ENCODE results near the gene SHLD1.

The SHLD1 gene

DNA sequence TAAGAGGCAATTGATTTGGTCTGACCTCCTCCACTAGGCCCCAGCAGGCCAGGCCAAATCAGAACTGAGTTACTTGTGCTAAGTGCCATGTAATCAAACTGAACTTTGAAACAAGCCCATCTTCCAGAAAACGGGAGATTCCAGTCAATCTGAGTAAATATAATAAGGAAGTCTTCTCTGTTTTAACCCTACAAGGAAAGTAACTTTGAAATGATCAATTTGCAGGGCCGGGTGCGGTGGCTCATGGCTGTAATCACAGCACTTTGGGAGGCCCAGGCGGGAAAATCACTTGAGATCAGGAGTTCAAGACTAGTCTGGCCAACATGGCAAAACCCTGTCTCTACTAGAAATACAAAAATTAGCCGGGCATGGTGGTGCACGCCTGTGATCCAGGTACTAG is 2.0 kb upstream of the SHLD1 start:
- TF ChIP-seq CREB1 (IDR thresholded peaks at IDR 0.05; ENCODE audit: low read depth) (no peak), EGR1 (IDR thresholded peaks at IDR 0.05) (no peak), NFIC (IDR thresholded peaks at IDR 0.05) (no peak), TAF1 (IDR thresholded peaks at IDR 0.05; ENCODE audit: low read depth) (no peak), RAD21 (IDR thresholded peaks at IDR 0.05; ENCODE audit: low read depth) (no peak), ZBTB7A (IDR thresholded peaks at IDR 0.05; ENCODE audit: low read depth) (no peak), CEBPB (IDR thresholded peaks at IDR 0.05) (no peak), FOXM1 (IDR thresholded peaks at IDR 0.05; ENCODE audit: borderline replicate concordance, low read depth) (no peak), TCF12 (IDR thresholded peaks at IDR 0.05; ENCODE audit: low read depth) (no peak), TEAD4 (IDR thresholded peaks at IDR 0.05) (no peak), YY1 (IDR thresholded peaks at IDR 0.05; ENCODE audit: low read depth) (no peak), EP300 (IDR thresholded peaks at IDR 0.05; ENCODE audit: borderline replicate concordance) (no peak)
- TF ChIP-seq, protein P1, sequence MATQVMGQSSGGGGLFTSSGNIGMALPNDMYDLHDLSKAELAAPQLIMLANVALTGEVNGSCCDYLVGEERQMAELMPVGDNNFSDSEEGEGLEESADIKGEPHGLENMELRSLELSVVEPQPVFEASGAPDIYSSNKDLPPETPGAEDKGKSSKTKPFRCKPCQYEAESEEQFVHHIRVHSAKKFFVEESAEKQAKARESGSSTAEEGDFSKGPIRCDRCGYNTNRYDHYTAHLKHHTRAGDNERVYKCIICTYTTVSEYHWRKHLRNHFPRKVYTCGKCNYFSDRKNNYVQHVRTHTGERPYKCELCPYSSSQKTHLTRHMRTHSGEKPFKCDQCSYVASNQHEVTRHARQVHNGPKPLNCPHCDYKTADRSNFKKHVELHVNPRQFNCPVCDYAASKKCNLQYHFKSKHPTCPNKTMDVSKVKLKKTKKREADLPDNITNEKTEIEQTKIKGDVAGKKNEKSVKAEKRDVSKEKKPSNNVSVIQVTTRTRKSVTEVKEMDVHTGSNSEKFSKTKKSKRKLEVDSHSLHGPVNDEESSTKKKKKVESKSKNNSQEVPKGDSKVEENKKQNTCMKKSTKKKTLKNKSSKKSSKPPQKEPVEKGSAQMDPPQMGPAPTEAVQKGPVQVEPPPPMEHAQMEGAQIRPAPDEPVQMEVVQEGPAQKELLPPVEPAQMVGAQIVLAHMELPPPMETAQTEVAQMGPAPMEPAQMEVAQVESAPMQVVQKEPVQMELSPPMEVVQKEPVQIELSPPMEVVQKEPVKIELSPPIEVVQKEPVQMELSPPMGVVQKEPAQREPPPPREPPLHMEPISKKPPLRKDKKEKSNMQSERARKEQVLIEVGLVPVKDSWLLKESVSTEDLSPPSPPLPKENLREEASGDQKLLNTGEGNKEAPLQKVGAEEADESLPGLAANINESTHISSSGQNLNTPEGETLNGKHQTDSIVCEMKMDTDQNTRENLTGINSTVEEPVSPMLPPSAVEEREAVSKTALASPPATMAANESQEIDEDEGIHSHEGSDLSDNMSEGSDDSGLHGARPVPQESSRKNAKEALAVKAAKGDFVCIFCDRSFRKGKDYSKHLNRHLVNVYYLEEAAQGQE (IDR thresholded peaks at IDR 0.05; ENCODE audit: low read depth) = no peak
- TF ChIP-seq, protein P2, sequence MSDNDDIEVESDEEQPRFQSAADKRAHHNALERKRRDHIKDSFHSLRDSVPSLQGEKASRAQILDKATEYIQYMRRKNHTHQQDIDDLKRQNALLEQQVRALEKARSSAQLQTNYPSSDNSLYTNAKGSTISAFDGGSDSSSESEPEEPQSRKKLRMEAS (IDR thresholded peaks at IDR 0.05) = no peak
- TF ChIP-seq, protein P3, sequence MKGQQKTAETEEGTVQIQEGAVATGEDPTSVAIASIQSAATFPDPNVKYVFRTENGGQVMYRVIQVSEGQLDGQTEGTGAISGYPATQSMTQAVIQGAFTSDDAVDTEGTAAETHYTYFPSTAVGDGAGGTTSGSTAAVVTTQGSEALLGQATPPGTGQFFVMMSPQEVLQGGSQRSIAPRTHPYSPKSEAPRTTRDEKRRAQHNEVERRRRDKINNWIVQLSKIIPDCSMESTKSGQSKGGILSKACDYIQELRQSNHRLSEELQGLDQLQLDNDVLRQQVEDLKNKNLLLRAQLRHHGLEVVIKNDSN (IDR thresholded peaks at IDR 0.05) = no peak

- TF ChIP-seq EP300 (IDR thresholded peaks at IDR 0.05; ENCODE audit: borderline replicate concordance) = no peak
- TF ChIP-seq CREB1 (IDR thresholded peaks at IDR 0.05; ENCODE audit: low read depth) = no peak
- TF ChIP-seq TAF1 (IDR thresholded peaks at IDR 0.05; ENCODE audit: low read depth) = no peak
- TF ChIP-seq RAD21 (IDR thresholded peaks at IDR 0.05; ENCODE audit: low read depth) = no peak
- no peak for TF ChIP-seq TCF12 (IDR thresholded peaks at IDR 0.05; ENCODE audit: low read depth)
- TF ChIP-seq TEAD4 (IDR thresholded peaks at IDR 0.05) = no peak
- TF ChIP-seq, protein P1 (IDR thresholded peaks at IDR 0.05; ENCODE audit: low read depth) = no peak
- TF ChIP-seq NFIC (IDR thresholded peaks at IDR 0.05) = no peak
- TF ChIP-seq, protein P2 (IDR thresholded peaks at IDR 0.05) = no peak
- TF ChIP-seq ZBTB7A (IDR thresholded peaks at IDR 0.05; ENCODE audit: low read depth) = no peak
- no peak for TF ChIP-seq FOXM1 (IDR thresholded peaks at IDR 0.05; ENCODE audit: borderline replicate concordance, low read depth)
- no peak for TF ChIP-seq CEBPB (IDR thresholded peaks at IDR 0.05)
- TF ChIP-seq EGR1 (IDR thresholded peaks at IDR 0.05) = no peak
- no peak for TF ChIP-seq YY1 (IDR thresholded peaks at IDR 0.05; ENCODE audit: low read depth)
- TF ChIP-seq, protein P3 (IDR thresholded peaks at IDR 0.05) = no peak
Observed at GRCh38 chr20:5751856-5752255, 1.7 kb downstream of the SHLD1 start.

GRCh38 chr20:5753814-5754213 is 3.6 kb downstream of the SHLD1 start:
- no peak for TF ChIP-seq EGR1 (IDR thresholded peaks at IDR 0.05)

- TF ChIP-seq TEAD4 (IDR thresholded peaks at IDR 0.05) = no peak
- no peak for TF ChIP-seq CEBPB (IDR thresholded peaks at IDR 0.05)
- TF ChIP-seq EP300 (IDR thresholded peaks at IDR 0.05; ENCODE audit: borderline replicate concordance) = no peak
Observed at GRCh38 chr20:5757949-5758348, 7.7 kb downstream of the SHLD1 start.

- no peak for TF ChIP-seq TAF1 (IDR thresholded peaks at IDR 0.05; ENCODE audit: low read depth)
- TF ChIP-seq, protein P2 (IDR thresholded peaks at IDR 0.05) = no peak
- TF ChIP-seq, protein P1 (IDR thresholded peaks at IDR 0.05; ENCODE audit: low read depth) = no peak
- TF ChIP-seq NFIC (IDR thresholded peaks at IDR 0.05) = no peak
- no peak for TF ChIP-seq YY1 (IDR thresholded peaks at IDR 0.05; ENCODE audit: low read depth)
- TF ChIP-seq TCF12 (IDR thresholded peaks at IDR 0.05; ENCODE audit: low read depth) = no peak
- TF ChIP-seq TEAD4 (IDR thresholded peaks at IDR 0.05) = no peak
- no peak for TF ChIP-seq CREB1 (IDR thresholded peaks at IDR 0.05; ENCODE audit: low read depth)
- no peak for TF ChIP-seq CEBPB (IDR thresholded peaks at IDR 0.05)
- TF ChIP-seq ZBTB7A (IDR thresholded peaks at IDR 0.05; ENCODE audit: low read depth) = no peak
- no peak for TF ChIP-seq RAD21 (IDR thresholded peaks at IDR 0.05; ENCODE audit: low read depth)
- no peak for TF ChIP-seq FOXM1 (IDR thresholded peaks at IDR 0.05; ENCODE audit: borderline replicate concordance, low read depth)
- TF ChIP-seq, protein P3 (IDR thresholded peaks at IDR 0.05) = no peak
- TF ChIP-seq EP300 (IDR thresholded peaks at IDR 0.05; ENCODE audit: borderline replicate concordance) = no peak
- no peak for TF ChIP-seq EGR1 (IDR thresholded peaks at IDR 0.05)
Observed at GRCh38 chr20:5766085-5766764, 16.0 kb downstream of the SHLD1 start.

Data from Ishikawa (cell line).